NCI-H187 (cell line): ENCODE measurements around the gene DUOXA2.

Experiments used
- DNase-seq, 2 experiments: peaks; one replicate each; lab custom pipeline; 2025; lab: John Stamatoyannopoulos, UW

The DUOXA2 gene

GRCh38 chr15:45136378-45136764 lies 22.2 kb downstream of the DUOXA2 start:
- no peak for DNase-seq

- DNase-seq, result no peak
These were observed 23.6 kb downstream of the DUOXA2 start for GRCh38 chr15:45137703-45138102.

GRCh38 chr15:45138814-45139765 lies 25.0 kb downstream of the DUOXA2 start:
- DNase-seq, result no peak

- DNase-seq, result no peak
These were observed 25.6 kb downstream of the DUOXA2 start for GRCh38 chr15:45139770-45140169.

- DNase-seq, result no peak
These were observed 26.6 kb downstream of the DUOXA2 start for GRCh38 chr15:45140557-45141250.

- no peak for DNase-seq
These were observed 27.3 kb downstream of the DUOXA2 start for GRCh38 chr15:45141386-45141785.

GRCh38 chr15:45143056-45143455 lies 28.9 kb downstream of the DUOXA2 start:
- no peak for DNase-seq

- DNase-seq, result no peak
These were observed 29.8 kb downstream of the DUOXA2 start for GRCh38 chr15:45143946-45144345.

GRCh38 chr15:45144775-45145174 lies 30.6 kb downstream of the DUOXA2 start:
- DNase-seq, result no peak

- DNase-seq, result no peak
These were observed 32.3 kb downstream of the DUOXA2 start for GRCh38 chr15:45146405-45146804.

GRCh38 chr15:45147606-45148005 lies 33.5 kb downstream of the DUOXA2 start:
- DNase-seq, result no peak

- no peak for DNase-seq
These were observed 34.2 kb downstream of the DUOXA2 start for GRCh38 chr15:45148076-45149059.

GRCh38 chr15:45149060-45149459 lies 34.9 kb downstream of the DUOXA2 start:
- no peak for DNase-seq

GRCh38 chr15:45150481-45150880 lies 36.4 kb downstream of the DUOXA2 start:
- no peak for DNase-seq

GRCh38 chr15:45150997-45151396 lies 36.9 kb downstream of the DUOXA2 start:
- DNase-seq, result no peak

GRCh38 chr15:45151998-45152828 lies 38.1 kb downstream of the DUOXA2 start:
- no peak for DNase-seq

- DNase-seq, result no peak
These were observed 41.6 kb downstream of the DUOXA2 start for GRCh38 chr15:45155739-45156138.

- DNase-seq, result no peak
These were observed 42.8 kb downstream of the DUOXA2 start for GRCh38 chr15:45156744-45157455.

GRCh38 chr15:45157974-45158373 lies 43.8 kb downstream of the DUOXA2 start:
- no peak for DNase-seq

GRCh38 chr15:45161666-45162065 lies 47.5 kb downstream of the DUOXA2 start:
- DNase-seq, result no peak
